GM18519 (cell line): Measurements from ENCODE around the gene FREM3.
A peak's percentile ranks its signal among the peaks of the same experiment; 100 is the strongest.
"Not testable (repeated sequence)": the region's sequence is repeated elsewhere in the genome, so short reads cannot be mapped to it uniquely, and the experiment has no call there.

ENCODE experiments used
- ATAC-seq: cut with Tn5 transposase; IDR thresholded peaks from one replicate; pipeline ENCODE4 v1.9.1; 2021; ENCODE audit warnings: mild to moderate bottlenecking, moderate library complexity; ENCODE audit not compliant: unreplicated experiment, low FRiP score

The FREM3 gene

DNA sequence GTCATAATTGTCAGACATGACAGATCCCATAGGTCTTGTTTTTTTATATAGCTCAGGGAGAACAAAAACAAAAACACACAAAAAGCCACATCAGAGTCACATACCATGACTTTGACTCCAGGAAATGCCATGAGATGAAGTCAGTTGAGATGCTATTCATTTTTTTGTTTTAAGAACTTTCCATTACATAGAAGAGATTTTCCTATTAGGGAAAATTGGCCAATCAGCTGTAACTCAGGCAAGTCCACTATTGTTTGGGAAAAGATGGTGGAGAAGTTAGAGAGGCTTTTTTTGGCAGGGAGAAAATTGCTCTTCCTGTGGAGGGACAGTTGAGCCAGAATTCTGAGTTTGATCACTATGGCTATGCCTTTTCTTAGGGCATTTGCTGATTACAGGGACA is 114.4 kb downstream of the FREM3 start:
- ATAC-seq = no peak

DNA sequence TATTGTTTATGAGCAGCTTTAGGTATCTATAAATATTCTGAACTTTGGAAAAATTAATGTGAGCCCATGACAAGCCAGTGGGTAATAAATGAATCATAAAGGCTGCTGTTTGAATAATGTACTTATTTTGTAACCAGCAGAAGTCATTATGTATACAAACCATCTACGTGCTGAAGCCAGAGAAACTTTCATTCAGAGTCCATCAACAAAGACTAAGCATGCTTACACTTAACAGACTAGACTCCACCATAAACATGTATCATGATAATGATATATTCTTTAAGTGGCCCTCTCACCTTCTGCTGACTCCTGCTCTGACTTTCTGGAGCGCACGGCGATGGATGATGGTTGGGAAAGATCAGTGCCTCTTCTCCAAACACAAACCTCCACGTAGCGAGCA is 114.9 kb downstream of the FREM3 start:
- ATAC-seq = no peak

DNA sequence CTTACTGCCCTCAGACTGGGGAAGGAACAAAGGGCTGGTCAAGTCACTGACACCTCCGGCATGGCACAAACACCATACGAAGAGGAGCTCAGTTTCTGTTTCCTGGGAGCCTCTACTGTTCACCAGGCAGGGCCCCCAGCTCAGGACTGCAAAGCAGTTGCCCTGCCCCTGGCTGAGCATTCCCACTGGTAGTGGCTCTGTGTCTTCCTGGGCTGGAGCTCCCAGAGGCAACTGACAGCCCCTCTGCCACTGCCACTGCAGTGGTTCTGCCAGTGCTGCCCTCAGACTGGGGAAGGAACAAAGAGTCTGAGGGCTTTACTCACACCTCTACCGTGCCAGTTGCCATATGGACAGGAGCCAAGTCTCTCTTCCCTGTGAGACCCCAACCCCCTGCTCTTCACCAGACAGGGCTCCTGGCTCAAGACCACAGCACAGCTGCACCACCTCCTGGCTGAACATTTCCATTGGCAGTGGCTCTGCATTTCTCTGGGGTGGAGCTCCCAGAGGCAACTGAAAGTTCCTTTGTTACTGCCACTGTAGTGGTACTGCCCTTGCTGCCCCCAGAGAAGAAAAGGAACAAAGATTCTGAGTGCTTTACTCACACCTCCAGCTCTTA is 119.0 kb downstream of the FREM3 start:
- ATAC-seq = no peak

DNA sequence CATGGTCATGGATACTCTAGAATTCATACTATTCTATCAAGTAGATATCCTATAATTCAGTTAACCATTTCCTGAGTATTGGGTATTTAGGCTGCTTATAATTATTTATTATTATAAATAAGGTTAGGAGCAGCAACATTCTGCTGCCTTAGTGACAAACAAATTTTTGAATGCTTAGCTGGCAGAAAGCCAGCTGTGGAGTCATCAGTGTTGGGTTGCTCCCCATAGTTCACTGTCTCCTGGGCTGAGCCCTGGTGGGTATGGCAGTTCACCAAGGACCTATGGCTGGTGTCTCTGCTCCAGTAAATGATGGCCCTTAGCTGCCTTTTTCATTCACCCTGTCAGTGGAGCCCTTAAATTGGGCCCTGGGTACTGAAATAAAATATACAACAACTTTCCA is 125.1 kb downstream of the FREM3 start:
- ATAC-seq = no peak

DNA sequence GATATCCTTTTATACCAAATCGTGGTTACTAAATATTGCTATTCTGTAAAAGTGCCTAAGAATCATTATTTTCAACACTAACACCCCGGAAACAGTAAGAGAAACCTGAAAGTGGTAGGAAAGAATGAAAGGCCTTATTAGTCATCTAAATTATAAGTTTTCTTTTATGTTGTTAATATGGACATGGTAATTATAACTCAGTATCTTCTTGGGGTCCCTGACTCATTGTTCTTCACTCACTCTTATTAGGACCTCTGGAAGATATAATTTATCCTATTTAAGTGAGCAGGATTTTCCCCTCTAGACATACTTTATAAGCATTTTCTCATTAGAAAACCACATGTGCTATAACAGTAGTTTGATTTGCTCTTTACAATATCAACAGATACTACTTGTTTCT is 136.0 kb downstream of the FREM3 start:
- no peak for ATAC-seq

DNA sequence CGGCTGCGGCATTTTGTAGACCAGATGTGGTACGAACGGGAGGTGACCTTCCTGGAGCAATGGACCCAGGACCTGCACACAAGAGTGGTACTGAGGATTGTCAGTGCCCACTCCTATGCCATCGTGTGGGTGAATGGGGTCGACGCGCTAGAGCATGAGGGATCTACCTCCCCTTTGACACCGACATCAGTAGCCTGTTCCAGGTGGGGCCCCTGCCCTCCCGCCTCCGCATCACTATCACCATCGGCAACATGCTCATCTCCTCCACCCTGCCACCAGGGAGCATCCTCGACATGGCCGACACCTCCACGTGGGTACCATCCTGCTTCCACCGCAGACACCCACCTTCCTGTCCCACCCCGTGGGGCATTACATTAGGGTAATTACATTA is 140.7 kb downstream of the FREM3 start:
- ATAC-seq = no peak

DNA sequence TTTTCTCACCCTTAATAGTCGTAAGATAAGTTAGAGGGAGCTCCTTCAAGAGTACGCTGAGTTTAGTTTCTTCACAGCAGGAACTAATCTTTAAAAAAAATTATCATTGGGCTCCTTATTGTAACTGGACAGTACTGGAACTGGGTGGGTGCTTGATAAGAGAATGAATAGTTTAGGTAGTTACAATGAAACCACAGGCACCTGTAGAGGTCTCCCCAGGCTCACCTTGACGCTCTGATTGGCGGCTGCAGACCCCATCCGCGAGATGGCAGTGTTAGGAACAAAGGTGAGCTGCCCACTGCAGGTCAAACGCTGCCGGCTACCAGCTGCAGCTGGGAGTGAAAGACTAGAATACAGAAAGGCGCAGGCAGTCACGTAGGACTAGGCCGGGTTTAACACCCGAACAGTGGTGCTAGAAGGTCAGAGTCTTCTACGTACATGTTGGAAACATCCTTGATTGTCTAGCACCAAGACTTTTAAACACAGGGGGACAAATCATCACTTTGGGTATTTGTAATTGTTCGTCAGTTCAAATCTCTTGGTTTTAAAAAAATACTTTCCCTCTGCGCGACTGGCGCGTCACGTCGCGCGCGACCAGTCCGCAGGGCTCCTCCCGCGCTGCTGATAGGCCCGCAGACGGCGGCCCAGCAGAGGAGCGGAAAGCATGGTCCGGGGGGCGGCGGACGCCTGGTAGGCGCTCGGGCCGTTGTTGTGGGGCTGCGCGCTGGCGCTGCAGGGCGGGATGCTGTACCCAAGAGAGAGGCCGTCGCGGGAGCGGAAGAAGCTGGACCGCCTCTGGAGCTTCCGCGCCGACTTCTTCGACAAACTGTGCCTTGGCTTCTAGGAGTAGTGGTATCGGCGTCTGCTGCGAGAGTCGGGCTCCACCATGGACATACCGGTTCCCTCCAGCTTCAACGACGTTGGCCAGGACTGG is 141.4 kb downstream of the FREM3 start:
- ATAC-seq = peak; percentile 76

DNA sequence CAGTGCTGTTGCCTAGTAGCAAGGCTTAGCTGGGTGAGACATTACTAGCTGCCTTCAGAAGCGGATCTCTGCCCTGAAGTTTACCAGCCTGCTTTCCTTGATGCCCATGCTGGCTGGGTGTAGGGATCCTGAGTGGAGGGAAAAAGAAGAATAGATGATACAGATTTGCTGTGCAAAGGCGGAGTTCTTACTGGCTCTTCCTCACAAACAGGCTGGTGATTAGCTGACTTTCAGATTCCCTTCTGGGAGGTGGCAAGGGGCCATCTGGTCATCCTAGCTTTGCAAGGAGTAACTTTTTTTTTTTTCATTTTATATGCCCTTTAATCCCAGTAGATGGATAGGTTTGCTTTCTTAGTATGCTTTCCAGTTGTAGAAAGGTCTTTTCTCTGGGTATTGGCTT is 142.2 kb downstream of the FREM3 start:
- ATAC-seq = no peak

DNA sequence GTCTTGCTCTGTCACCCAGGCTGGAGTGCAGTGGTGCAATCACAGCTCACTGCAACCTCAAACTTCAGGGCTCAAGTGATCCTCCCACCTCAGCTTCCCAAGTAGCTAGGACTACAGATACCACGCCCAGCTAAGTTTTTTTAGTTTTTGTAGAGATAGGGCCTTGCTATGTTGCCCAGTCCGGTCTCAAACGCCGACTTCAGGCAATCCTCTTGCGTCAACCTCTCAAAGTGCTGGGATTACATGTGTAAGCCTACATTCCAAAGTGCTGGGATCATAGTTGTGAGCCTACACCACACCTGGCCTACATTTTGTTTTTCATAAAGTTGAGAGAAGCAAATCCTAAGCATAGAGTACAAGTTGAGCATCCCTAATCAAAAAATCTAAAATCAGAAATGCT is 144.8 kb downstream of the FREM3 start:
- no peak for ATAC-seq

DNA sequence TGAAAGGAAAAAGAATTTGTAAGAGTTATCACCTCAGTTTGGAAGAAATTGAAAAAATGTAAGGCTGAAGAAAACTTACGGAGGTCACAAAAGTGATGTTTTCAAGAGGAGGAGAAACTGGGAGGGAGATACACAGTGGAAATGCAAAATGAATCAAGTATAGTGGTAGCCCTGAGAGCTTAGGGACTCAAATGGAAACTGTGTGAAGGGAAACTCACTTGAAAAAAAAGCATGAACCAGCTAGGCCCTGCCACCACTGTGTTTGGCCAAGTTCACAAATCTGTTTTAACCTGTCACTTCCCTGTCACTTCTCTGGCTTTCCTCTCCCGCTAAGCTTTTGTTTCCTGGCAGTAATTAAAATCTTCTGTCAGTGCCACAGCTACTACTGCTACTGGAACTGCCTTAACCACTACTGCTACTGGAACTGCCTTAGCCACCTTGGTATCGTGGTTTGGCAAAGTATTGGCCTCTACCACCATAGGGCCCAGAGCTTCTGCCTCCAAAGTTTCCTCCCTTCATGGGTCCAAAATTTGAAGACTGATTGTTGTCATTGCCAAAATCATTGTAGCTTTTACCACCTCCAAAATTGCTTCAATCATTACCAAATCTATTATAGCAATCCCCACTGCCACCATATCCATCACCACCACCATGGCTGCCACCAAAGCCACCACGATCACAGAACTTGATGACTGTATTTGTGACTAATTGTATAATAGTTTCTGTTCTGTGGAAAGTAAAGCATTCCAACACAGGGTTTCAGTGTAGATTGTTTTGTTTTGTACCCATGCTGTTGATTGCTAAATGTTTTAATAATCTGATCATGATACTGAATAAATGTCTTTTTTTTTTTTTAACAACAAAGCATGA is 145.5 kb downstream of the FREM3 start:
- ATAC-seq = peak; percentile 69

DNA sequence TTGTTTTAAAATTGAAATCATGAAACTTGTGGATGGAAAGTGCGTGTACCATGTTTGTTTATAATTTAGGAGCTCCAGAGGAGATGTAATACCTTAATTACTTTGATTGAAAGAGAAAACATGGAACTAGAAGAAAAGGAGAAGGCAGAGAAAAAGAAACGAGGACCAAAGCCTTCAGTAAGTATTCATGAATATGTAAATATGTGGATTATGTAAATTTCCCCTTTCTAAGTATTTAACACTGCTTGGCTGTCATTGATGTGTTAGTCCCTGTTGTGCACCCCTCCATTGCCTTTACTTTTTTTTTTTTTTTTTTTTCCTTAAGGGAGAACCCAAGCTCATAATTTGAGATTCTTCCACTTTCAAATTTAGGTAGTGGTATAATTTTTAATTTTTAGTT is 150.5 kb downstream of the FREM3 start:
- ATAC-seq = no peak

DNA sequence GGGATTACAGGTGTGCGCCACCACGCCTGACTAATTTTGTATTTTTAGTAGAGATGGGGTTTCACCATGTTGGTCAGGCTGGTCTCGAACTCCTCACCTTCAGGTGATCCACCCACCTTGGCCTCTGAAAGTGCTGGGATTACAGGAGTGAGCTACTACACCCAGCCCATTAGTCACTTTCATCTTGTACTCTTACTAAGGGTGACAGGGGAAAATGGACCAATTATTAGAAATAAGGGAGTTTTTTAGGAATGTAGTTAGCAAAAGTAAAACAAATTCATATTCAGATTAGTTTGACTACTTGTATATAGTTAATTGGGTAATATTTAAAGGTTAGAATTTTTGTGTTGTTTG is 160.8 kb downstream of the FREM3 start:
- ATAC-seq = no peak

DNA sequence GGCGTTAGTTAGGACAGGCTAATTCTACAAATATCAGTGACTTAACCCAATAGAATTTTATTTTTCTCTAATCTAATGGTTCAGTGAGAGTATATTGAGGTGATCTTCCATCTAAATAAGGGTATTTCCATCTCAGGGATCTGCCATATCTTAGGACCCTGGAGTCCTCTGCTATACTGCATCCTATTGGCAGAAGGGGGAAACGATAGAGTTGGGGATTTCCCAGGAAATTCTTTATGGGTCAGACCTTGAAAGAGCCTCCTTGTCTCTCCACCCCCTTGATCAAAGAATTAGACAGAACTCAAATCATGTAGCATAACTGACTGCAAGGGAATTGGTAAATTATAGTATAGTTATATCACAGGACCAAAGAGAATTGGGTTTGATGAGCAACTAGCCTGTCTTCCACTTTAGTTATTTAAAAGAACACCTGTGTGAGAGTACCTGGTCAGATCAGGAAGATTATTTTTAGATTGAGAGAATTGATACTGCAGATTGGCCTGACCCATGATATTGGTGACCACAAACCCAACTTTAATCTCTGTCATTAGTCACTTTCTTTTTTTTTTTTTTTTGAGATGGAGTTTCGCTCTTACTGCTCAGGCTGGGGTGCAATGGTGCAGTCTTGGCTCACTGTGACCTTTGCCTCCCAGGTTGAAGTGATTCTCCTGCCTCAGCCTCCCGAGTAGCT is 161.4 kb downstream of the FREM3 start:
- ATAC-seq = peak; percentile 47

DNA sequence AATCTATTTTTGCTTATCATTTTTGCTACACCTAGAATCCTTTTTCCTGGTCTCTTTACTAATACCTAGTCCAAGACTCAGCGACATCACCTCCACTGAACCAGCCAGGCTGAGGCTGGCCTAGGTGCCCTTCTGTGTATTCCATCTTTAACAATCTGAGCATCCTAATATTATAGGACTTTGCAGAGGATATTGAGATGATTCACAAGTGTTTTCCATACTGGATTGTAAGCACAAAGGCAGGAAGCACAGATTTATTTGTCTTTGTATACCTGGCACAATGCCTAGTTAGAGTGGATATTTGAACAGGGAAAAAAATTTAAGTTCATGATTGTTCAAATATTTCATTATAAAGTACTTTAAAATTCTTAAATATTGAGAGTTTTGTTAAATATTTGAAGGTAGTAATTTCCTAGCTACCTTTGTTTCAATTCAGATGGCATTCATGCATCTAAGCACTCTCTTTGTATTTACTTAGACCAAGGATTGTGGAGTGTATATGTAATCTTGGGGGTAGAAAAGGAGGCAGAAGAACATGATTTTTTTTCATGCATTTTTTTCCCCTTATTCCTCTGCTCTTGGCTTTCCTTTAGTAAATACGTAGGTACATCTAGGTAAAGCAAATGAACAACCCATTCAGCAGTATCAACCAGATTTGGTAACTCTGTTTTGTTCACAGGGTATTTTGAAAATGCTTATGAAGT is 168.5 kb downstream of the FREM3 start:
- no peak for ATAC-seq

DNA sequence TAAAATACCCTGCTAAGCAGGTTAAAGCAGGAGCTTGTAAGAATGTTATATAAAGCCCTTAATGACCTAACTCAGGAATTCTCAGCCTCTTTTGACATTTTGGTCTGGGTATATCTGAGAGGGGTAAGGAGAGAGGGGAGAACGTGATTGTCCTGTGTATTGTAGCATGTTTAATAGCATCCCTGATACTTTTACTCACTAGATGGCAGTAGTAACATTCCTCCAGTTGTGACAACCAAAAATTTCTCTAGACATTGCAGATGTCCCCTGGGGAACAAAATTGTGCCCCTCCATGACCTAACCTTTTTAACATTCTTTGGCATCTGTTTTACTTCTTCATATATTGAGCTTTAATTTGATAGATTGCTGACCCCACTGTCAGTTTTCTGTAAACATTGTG is 169.1 kb downstream of the FREM3 start:
- ATAC-seq = no peak

DNA sequence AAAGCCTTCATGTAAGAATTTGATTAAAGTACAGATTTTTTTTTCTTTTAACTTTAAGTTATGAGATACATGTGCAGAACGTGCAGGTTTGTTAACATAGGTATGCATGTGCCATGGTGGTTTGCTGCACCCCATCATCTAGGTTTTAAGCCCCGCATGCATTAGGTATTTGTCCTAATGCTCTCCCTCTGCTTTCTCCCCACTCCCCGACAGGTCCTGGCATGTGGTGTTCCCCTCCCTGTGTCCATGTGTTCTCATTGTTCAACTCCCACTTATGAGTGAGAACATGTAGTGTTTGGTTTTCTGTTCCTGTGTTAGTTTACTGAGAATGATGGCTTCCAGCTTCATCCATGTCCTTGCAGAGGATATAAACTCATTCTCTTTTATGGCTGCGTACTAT is 172.4 kb downstream of the FREM3 start:
- not testable (repeated sequence) for ATAC-seq
